Erythroblast (primary cell): ENCODE results near the gene PLXNA2.

ENCODE experiments used
- GATA1 ChIP-seq: IDR thresholded peaks from 2 replicates; pipeline ENCODE4 v1.6.1; 2011; ENCODE audit warnings: low read depth, mild to moderate bottlenecking, control low read depth, low read length, moderate library complexity
- POLR2A ChIP-seq: IDR thresholded peaks from 2 replicates; pipeline ENCODE4 v1.6.1; 2011; ENCODE audit warnings: mild to moderate bottlenecking, low read length

DNA sequence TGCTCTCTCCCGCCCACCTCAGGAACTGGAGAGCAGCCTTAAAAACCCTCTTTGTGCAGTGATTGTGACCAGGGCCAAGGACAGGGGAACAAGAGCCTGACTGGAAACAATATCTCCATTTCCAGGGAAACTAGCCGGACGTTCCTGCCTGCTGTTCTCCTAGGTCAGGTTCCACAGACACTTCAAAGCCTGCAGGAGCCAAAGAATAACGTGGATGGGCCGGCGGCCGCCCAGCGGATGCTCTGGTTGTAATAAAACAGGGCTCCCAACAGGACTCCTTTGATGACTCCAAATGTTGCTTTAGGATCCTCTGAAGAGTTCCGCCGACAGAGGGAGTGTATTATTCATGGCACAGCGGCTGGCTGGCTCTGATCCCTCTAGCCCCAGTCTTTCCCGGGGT is 162.2 kb downstream of the PLXNA2 start:
- no peak for TF ChIP-seq POLR2A
- no peak for TF ChIP-seq GATA1
